ENCODE data around the gene C2.

DNA sequence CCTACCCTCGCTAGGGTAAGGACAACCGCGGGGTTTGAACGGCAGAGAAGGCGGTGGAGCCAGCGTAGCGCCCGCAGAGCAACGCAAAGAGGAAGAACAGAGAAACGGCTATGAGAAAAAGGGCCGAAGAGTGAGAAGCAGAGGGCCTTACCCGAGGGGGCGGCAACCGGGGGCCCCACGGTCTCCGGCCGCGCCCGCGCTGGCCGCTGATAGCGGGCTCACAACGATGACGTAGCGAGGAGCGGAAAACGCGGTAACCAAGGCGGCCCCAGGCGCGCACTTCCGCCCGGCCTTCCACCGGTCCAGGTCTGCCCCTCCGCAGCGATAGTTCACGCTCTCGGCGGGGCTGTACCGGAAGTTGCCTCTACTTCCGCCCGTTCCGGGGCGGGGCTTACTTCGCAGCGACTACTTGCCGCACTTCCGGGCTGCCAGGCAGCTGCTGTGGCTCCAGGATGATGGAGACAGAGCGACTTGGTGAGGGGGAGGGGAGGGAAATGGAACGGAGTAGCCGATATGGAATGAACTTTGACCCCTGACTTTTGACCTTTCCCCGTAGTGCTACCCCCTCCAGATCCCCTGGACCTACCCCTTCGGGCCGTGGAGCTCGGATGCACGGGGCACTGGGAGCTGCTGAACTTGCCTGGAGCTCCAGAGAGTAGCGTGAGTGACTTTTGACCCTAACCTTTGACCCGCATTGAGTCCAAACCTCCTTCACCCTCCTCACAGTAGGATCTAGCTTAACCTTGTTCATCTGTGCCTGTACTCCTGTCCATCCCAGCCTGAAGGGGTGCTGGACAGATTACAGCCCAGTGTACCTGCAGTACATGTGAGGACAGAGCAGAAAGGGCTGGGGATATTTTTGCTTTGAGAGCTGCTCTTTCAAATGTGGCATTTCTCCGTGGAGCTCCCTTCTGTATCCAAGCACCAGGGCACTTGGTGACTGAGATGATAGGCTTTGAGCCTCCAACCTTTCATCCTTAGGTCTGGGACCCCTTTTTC is 31.5 kb downstream of the C2 start, which contains the start of the genes NELFE and SKIC2:
- TF ChIP-seq POLR2AphosphoS5 (IDR thresholded peaks at IDR 0.05; ENCODE audit: borderline replicate concordance, low read depth, low read length) (peak; percentile 82; the same call in 1 of the 2 replicates), FOXP2 (optimal IDR thresholded peaks at IDR 0.05; ENCODE audit: control extremely low read depth, extremely low read length, insufficient read depth) (peak; percentile 94)

All from SK-N-MC (cell line).